ENCODE data around the gene SUPT20H.

DNA sequence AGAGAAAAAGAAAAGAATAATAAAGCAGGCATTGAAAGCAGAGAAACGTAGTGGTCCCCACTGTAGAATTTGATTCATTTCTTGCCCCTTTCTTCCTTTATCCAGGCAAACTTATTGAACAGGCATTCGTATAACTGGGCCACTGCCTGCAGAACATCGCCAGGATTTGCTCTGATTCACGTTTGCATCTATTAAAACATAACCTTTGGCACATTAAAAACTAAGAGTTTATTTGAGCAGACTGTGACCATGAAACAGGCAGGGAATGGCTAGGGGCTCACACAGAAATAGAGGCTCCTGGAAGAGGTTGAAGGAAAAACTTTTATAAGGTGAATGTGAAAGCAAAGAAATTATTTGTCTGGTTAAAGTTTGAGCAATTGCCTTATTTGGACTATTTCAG lies 12.5 kb upstream of the SUPT20H start:
- TF ChIP-seq, protein P1, sequence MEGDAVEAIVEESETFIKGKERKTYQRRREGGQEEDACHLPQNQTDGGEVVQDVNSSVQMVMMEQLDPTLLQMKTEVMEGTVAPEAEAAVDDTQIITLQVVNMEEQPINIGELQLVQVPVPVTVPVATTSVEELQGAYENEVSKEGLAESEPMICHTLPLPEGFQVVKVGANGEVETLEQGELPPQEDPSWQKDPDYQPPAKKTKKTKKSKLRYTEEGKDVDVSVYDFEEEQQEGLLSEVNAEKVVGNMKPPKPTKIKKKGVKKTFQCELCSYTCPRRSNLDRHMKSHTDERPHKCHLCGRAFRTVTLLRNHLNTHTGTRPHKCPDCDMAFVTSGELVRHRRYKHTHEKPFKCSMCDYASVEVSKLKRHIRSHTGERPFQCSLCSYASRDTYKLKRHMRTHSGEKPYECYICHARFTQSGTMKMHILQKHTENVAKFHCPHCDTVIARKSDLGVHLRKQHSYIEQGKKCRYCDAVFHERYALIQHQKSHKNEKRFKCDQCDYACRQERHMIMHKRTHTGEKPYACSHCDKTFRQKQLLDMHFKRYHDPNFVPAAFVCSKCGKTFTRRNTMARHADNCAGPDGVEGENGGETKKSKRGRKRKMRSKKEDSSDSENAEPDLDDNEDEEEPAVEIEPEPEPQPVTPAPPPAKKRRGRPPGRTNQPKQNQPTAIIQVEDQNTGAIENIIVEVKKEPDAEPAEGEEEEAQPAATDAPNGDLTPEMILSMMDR (IDR thresholded peaks at IDR 0.05), result no peak
- TF ChIP-seq EZH2 (IDR thresholded peaks at IDR 0.05; ENCODE audit: borderline replicate concordance, insufficient read depth, low read depth, low read length, poor library complexity, severe bottlenecking), result no peak

Measured in B cell (primary cell).